HTERT RPE-1 (cell line): ENCODE results near the gene MPI.
"Not testable (repeated sequence)": the region's sequence is repeated elsewhere in the genome, so short reads cannot be mapped to it uniquely, and the experiment has no call there.

ENCODE experiments used
- in situ Hi-C: fragments of 300-500 bp; cut with MboI; formaldehyde crosslinking; loops from 4 replicates; pipeline ENCODE4 v1.14.3; 2020; ENCODE audit warnings: low sequenced_read_pairs

The MPI gene

DNA sequence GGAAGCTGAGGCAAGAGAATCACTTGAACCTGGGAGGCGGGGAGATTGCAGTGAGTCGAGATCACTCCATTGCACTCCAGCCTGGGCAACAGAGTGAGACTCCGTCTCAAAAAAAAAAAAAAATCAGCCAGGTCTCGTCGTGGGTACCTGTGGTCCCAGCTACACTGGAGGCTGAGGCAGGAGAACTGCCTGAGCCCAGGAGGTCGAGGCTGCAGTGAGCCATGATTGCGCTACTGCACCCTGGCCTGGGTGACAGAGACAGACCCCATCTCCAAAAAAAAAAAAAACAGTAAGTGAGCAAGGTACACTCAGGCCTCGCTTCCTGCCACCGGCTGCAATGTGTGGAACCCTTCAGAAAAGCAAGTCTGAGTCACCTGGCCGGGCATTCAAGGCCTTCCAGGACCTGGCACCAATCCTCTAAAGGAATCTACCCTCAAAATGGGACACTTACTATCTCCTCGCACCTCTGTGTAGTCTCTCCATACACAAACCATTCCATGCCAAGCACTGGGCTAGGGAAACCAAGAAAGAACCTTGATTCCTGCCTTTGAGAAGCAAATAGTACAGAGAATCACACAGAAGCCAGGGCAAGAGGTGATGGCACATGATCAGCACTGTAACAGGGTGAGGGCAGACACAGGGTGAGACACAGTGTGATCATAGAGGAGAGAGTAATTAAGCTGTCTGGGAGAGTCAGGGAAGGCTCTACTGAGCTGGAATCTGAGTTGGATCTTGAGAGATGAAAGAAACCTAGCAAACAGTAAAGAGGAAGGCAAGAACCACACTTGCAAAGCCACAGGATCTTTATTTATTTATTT lies 26.4 kb upstream of the MPI start:
- in situ Hi-C loops, result no loop called here

DNA sequence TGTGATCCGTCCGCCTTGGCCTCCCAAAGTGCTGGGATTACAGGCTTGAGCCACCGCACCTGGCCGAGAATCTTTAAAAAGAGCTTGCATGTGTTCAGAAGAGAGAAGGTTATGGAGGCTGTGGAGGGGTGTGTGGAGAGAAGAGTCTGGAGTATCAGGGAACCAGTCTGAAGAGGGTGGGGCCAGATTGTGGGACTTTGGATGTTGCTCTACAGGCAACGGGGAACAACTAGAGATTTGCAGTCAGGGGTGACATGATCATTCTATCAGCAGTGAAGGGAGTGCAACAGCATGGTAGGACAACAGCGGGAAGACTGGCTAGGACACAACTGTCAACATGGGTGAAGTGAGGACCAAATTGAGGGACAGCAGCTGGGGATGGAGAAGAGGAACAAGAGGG lies 25.5 kb upstream of the MPI start:
- in situ Hi-C loops, result no loop called here

DNA sequence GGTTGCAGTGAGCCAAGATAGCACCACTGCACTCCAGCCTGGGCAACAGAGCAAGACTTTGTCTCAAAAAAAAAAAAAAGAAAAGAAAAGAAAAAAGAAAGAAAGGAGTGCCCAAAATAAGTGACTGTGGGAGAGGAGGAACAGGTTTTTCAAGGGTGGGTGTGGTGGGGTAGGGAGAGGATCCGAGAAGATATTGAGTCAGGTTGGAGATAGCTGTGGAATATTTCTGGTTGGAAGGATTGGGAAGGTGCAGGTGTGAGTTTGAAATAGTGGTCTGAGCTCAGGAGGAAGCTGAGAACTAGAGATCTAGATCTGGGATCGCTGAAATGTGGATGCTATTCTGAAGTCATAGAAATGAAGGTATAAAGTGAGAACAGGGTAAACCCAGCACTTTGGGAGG lies 24.5 kb upstream of the MPI start:
- in situ Hi-C loops, result no loop called here

DNA sequence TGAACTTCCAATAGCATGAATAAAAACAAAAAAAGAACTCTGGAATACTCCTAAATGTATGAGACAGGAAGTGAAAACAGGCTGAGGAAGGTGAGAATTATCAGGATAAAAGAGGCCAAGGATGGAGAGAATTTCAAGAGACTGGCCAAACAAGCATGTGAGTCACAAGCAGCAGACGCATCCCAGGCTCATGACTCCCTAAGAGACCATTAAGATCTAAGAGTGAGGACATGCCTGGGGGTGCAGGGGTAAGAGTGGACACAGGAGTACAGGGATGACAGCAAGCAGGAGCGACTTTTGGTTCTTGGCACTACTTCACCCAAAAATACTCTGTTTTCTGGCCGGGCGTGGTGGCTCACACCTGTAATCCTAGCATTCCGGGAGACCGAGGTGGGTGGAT lies 23.8 kb upstream of the MPI start:
- in situ Hi-C loops, result no loop called here

DNA sequence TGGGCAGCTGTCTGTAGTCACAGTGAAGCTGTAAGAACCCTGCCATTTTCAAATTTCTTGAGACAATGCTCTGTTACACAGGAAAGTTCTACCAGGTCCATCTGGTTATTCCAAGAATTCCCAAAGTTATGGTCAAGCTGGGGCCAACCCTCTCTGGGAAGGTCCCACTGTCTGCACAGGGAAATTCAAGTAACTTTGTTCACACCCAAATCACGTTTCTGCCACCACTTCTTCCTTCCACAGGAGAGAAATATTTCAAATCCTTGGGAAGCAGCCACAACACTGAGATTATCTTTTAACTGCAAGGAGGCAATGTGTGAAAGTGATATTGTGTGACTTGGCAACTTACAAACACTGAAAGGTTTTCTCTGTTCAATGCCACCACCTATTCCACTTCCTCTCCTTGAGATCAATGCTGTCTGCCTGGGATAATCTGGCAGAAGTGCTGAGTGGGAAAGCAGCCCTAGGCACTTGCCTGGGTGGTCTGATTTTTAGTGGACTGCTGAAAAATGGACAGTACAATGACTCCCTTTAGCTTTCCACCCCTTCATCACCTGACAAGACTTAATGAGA lies 22.3 kb upstream of the MPI start:
- in situ Hi-C loops, result no loop called here

DNA sequence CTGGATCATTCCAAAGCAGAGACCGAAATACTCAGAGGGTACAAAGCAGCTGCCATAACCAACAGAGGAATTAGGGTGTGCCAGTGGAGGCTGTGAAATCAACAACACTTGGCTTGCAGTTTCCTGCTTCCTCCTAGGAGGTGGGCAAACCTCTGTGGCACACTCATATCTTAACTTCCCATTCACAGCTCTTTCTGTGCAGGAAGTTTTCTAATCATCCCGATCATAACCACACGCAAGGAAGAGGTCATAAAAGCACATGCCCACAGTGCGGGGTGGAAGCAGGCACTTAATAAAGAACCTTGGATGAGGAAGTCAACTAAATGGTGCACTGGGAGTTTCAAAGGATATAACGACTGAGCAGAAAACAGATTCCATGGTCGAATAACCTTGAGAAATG lies 21.8 kb upstream of the MPI start:
- in situ Hi-C loops, result no loop called here

DNA sequence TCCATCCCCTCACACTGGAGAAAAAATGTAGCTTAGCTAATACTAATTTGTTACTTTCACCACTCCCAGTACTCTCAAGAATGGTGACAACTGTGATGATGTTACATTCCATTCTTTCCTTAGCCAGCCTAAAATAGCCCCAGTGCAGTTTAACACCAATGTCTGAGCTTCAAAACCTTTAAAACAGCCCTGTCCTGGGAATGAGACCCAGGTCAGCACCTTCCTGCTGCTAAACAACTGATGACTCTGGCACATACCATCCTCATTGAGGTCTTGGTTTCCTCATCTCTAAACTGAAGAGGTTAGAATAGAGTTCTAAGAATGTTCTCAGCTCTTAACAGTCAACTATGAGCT lies 20.5 kb upstream of the MPI start:
- in situ Hi-C loops, result no loop called here

DNA sequence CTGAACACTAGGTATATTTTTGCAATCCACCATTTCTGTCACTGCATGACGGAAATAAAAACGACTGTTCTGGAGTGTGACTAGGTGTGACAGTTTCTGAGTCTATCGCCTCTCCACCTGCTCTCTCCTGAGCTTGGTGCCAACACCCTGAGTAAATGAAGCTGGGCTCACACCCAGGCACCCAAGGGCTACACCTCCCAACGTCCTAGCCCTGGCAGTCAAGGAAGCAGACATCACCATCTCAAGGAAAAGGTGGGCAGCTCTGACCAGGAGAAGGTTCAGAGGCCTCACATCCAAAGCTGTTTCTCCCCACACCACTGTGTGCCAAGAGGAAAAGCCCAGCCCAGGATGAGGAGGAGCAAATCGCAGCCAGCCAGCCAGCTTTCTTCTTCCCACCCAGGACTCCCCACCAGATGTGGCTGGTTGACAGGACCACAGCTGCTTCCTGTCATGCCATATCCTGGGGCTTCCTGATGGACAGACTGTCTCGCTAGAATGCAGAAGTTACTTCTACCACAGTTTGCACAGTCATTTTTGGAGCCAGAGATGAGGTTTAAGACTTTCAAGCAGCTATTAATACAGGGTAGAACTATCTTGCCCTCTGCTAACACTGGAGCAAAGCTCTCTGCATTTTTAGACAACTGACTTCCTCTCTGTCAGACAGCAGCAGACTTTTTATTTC lies 20.0 kb upstream of the MPI start:
- in situ Hi-C loops, result no loop called here

DNA sequence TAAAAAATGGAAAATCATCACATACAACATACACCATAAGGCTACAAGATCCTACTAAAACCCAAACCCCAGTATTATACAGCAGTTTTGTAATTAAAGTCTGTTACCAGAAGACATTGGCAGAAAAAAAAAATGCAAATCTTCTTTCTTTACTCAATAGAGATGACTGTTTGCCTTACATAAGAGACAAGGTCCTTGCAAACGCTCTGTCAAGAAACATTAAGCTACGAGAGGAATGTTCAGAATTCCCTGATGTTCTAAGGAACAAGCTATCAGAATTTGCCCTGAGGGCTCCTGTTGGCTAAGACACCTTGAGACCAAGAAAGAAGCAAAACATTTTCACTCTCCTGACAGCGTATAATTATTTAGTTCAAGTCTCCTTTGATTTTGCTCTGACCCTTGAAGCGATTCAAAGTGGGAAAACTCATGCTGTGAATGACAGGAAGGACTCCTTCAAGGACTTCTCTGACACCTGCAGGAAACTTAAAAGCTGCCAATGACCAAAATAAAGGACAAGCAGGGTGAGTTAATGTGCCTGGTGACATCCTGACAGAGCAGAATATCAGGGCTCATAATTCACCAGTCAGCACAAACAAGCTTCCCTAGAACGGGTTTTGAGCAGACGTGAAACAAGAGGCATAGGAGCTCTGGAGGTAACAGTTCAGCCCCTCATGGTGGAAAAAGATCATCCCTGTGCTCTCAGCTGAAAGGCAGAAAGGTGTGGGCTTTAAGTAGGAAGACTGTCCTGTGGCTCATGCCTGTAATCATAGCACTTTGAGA lies 19.2 kb upstream of the MPI start:
- in situ Hi-C loops, result no loop called here

DNA sequence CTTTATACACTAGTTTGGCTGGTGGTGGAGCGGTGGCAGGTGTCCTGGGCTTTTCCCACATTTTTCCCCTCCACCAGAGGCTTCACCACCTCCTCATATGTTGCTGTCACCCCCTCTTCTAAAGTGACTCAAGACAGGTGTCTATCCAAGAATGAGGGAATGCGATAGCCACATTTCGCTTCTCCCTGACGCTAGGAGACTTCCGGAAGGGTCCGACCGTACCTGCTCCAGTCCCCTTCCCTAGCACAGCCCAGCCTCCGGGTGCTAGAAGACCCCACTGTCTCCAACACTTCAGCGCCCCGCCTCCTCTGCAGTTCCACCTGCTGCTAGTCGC lies 17.2 kb upstream of the MPI start:
- in situ Hi-C loops, result no loop called here

DNA sequence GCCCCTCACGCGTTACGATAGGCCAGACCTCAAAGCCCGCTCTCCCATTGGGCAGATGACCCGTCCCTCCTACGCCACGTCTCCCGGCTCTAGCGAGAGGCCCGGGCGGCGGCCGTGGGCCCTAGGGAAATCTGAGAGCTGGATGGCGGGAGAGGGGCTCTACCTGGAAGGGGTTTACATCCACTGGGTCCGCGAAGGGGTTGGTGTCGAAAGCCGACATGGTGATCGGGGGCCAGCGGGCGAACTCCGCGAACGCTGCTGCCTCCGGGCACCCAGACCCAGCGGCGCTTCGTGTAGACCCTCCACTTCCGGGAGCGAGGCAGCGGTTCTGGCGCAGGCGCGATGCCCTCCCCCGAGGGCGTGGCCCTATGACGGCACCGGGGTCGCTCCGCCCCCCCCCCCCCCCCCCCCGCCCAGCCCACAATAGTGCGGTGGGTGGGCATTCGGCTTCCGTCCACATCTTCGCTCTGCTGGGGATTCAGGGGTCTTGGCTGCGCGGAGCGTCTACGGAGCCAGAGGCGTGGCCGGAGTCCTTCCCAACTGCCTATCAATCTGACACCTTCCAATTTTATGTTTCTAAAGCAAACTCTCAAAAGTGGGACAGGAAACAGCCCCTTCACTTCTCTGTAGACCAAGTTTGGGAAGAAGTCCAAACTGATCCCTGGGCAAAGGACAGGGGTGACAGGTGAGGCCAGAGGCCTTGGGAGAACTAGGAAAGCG lies 16.6 kb upstream of the MPI start, which contains the start of gene SCAMP2:
TSS of gene SCAMP2 (minus strand) at position 330 of the 720 bp plus-strand sequence. CDS start at position 220, 110 bp downstream.
- in situ Hi-C loops, result no loop called here

DNA sequence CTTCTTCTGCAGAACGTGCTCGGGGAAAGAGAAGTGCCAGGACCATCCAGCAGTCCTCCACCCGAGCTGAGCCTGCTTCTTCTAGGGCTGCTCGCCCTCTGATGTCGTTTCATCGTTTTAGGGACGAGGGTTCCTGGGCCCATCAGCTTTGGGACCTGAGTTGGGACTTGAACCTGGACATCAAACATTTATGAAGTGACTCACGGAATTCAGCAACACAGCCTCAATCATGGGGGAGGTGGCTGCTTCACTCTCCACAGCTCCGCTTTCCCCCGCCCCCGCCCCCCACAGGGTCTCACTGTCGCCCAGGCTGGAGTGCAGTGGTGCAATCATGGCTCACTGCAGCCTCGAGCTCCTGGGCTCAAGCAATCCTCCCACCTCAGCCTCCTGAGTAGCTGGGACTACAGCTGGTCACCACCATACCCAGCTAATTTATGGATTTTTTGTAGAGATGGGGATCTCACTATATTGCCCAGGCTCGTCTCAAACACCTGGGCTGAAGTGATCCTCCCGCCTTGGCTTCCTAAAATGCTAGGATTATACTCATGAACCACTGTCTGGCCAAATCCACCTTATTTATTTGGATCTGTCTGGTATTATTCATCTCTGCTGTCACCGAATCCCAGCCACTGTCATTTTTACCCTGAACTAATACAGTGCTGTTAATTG lies 16.0 kb upstream of the MPI start:
- in situ Hi-C loops, result no loop called here

DNA sequence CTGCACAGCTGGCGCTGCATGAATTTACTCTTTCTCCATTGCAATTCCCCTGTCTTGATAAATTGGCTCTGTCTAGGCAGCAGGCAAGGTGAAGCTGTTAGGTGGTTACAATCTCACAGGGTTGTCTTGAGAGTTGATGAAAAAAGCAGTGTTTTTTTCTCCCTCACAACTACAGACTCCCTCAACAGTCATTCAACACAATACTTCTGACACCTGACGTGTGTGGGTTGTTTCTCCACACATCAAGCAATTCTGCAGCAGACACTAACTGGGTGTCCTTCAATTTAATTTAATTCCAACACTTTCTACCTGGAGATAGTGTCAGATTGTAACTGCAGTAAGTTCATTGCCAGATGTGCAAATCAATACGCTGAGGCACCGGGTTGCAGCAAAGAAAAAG lies 11.6 kb upstream of the MPI start:
- in situ Hi-C loops, result no loop called here

DNA sequence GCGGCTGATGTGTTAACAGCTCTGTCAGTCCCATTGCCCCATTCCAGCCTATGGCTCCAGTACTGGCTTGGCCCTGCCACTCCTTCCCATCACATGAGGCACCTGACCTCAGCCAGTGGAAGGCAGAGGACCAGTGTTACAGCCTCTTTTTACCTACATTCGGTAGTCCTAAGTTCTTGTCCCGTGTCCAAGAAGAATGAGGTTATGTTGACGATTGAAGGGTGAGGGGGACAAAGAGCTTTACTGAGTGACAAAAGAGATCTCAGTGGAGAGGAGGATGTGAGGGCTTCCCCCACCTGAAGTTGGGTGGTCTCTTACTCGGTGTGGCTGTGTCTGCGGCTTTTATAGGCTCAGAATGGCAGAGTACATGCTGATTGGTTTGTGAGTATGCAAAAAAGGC lies 7.3 kb upstream of the MPI start:
- in situ Hi-C loops, result no loop called here

DNA sequence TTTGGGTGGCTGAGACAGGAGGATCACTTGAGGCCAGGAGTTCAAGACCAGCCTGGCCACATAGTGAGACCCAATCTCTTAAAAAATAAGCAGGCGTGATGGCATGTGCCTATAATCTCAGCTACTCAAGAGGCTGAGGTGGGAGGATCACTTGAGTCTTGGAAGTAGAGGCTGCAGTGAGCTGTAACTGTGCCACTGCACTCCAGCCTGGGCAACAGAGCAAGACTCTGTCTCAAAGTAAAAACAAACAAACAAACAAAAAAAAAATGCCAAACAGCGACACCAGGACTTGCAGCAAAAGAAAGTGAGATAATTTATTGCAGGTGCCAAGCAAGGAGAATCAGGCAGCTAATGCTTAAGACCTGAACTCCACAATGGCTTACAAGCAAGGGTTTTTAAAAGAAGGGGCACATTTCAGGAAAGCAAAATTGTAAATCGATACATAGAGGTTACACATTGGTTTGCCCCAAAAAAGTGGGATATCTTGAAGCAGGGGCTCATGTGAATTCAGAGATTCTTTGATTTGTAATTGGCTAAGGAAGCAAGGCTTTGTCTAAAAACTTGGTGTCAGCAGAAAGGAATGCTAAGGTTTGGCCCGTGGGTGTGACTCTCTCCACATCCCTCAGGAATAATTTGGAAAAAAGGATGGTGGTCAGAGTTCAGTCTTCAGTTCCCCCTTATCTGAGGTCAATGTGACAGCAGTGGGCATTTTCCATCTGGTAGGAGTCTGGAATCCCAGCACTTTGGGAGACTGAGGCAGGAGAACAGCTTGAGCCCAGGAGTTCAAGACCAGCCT lies 5.2 kb upstream of the MPI start:
- in situ Hi-C loops, result no loop called here

DNA sequence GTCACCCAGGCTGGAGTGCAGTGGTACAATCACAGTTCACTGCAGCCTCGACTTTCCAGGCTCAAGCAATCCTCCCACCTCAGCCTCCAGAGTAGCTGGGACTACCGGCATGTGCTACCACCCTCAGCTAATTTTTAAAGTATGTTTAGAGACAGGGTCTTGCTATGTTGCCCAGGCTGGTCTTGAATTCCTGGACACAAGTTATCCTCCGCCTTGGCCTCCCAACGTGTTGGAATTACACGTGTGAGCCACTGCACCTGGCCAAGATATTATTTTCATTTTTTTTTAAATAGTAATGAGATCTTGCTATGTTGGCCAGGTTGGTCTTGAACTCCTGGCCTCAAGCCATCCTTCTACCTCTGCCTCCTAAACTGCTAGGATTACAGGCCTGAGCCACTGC lies 4.4 kb upstream of the MPI start:
- in situ Hi-C loops, result no loop called here

DNA sequence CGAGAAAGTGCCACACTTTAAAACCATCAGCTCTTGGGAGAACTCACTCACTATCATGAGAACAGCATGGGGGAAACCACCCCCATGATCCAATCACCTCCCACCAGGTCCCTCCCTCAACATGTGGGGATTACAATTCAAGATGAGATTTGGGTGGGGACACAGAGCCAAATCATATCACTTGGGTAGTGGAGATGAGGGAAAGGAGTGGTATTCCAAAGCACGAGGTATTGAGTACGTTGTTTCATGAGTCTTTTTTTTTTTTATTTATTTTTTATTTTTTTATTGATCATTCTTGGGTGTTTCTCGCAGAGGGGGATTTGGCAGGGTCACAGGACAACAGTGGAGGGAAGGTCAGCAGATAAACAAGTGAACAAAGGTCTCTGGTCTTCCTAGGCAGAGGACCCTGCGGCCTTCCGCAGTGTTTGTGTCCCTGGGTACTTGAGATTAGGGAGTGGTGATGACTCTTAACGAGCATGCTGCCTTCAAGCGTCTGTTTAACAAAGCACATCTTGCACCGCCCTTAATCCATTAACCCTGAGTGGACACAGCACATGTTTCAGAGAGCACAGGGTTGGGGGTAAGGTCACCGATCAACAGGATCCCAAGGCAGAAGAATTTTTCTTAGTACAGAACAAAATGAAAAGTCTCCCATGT lies 2.2 kb upstream of the MPI start:
- in situ Hi-C loops, result not testable (repeated sequence)

DNA sequence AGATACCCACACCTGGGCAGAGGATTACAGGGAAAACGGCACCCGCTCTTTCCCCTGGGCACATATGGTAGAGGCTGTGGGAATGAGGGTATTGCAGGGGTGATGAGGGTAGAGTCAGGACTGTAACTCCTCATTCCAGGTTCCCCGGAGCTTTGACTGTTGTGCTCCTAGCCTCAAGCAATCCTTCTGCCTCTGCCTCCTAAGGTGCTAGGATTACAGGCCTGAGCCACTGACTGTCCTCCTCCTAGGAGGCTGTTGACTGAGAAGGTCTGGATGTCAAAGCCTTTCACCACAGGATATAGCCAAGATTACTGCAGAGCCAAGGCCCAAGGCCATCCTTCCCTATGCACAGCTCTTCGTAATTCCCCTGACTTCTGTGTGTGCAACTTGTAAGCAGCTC lies 1.1 kb upstream of the MPI start:
- in situ Hi-C loops, result no loop called here

DNA sequence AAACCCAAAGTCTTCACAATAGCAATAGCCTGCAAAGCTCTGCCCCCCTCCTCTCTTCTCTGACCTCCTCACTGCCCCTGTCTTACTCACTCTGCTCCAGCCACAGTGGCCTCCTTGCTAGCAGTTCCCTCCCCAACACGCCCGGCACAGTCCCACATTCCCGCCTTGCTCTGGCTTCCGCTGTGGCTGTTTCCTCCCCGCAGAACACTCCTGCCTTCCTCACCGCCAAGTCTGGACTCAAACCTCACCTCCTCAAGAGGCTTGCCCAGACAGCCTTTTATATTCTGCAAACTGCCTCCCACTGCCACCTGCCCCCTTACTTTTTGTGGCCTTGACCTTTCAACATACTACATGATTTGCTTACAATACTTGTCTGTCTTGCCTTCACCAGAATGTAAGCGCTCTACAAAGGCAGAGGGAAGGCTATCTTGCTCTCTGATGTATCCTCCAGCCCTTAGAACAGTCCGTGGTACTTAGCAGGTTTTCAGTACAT lies 406 bp upstream of the MPI start:
- in situ Hi-C loops, result no loop called here
